H1 (cell line): ENCODE data around the gene P3H2. TPM values are rescaled to one million over a fixed set of nuclear protein-coding genes. Genes with fewer than 3 reads are reported as not detected.

Experiments
- CHD7 ChIP-seq: fragments of 300-600 bp; sonication (generic); IDR thresholded peaks from 2 replicates; pipeline ENCODE4 v1.7.1; 2012; ENCODE audit warnings: low read length, moderate library complexity, mild to moderate bottlenecking, inconsistent platforms; ENCODE audit not compliant: insufficient replicate concordance
- CTBP2 ChIP-seq: IDR thresholded peaks from 2 replicates; pipeline ENCODE4 v1.7.0; 2011; ENCODE audit warnings: borderline replicate concordance, mild to moderate bottlenecking, moderate library complexity, mixed read lengths, low read length; ENCODE audit not compliant: insufficient read depth, insufficient read length
- CTCF ChIP-seq, 3 experiments: IDR thresholded peaks; 1 replicate in 2 of 3; 2 replicates in 1 of 3; pipeline versions ENCODE4 v1.5.1 to v1.6.1; 2011; ENCODE audit warnings: low read length in 3 of 3, mild to moderate bottlenecking in 3 of 3, inconsistent platforms in 2 of 3, low read depth in 1 of 3, moderate library complexity in 1 of 3; ENCODE audit not compliant: insufficient read depth in 1 of 3; ENCODE audit errors: control extremely low read depth in 1 of 3
- PHF8 ChIP-seq: fragments of 200-600 bp; sonication (generic); conservative IDR thresholded peaks from 2 replicates; pipeline ENCODE4 v1.7.1; 2012; ENCODE audit warnings: low read depth, mild to moderate bottlenecking, inconsistent platforms, low read length, moderate library complexity
- POU5F1 ChIP-seq: IDR thresholded peaks from 2 replicates; pipeline ENCODE4 v1.6.1; 2011; ENCODE audit warnings: low read depth, mild to moderate bottlenecking, low read length, moderate library complexity
- TCF12 ChIP-seq: IDR thresholded peaks from 2 replicates; pipeline ENCODE4 v1.6.1; 2011; ENCODE audit warnings: low read depth, mild to moderate bottlenecking, low read length
- polyA plus RNA-seq, 7 experiments: library from polyadenylated mRNA; depleted of rRNA in 3 of 7; stranded (reverse) in 5 of 7; unstranded in 2 of 7; fragments of >200 nt in 5 of 7; fragments of 200-250 nt in 2 of 7; gene quantifications; 1 replicate in 5 of 7; 2 replicates in 1 of 7; 4 replicates in 1 of 7; pipeline versions ENCODE4 v1.2.1 to v1.2.3, GENCODE V29; 2011 to 2013; ENCODE audit warnings: missing spikeins in 2 of 7, mixed read lengths in 2 of 7
- total RNA-seq: library from RNA; stranded (reverse); fragmentation: NEBNext Ultra II Directional; extraction: Animal tissue kit (Norgen Biotek cat#: 25700); gene quantifications from 2 replicates; pipeline ENCODE4 v1.2.1, GENCODE V29; 2021

Gene P3H2
- total and polyA plus RNA-seq, 2 of the 8 experiments (the other 6 are each of a cell fraction or from before 2014, with no cell fraction given) = 40.5 to 60.4 TPM

DNA sequence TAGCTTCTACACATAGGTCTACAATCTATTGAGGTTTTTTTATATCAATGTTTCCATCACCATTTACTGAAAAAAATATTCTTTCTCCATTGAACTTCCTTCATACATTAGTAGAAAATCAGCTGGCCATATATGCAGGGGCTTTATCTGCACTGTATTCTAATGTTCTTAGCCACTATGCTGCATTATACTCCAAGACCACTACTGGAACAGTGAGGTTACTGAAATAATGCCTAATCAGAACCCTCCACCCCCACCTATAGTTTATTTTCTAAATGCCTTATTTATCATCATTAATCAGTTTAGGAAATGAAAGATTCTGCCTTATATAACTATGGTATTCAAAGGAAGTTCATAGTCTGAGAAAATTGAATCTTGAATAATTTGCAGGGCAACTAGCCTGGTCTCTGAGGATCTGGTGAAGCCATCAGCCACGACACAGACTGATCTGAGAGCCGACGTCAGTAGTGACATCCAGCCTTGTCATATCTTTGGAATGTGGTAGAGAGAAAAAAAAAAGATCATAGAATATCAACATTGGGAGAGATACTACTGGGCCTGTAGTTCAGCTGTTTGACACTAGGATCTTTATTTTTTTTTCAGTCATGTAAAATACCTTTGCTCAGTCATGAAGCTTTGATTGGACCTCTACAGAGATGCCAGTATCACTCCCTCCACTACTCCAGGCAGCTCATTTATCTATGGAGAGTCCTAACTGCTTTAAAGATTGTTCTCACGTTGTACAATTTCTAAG, 66.6 kb downstream of the P3H2 start (continued):
- TF ChIP-seq CHD7 (no peak), POU5F1 (no peak), PHF8 (no peak), CTBP2 (no peak), CTCF (IDR thresholded peaks at IDR 0.05; ENCODE audit: control extremely low read depth in 1 of 3, insufficient read depth in 1 of 3, low read depth in 1 of 3, low read length in 3 of 3) (no peak), TCF12 (no peak)
